GM19438 (cell line): ENCODE data around the gene SNX21.
"Not testable (repeated sequence)": the region's sequence is repeated elsewhere in the genome, so short reads cannot be mapped to it uniquely, and the experiment has no call there.

Experiments used
- ATAC-seq: cut with Tn5 transposase; IDR thresholded peaks from one replicate; pipeline ENCODE4 v1.9.1; 2021; ENCODE audit warnings: low read depth; ENCODE audit not compliant: unreplicated experiment

SNX21 gene

GRCh38 chr20:45848421-45848820 is 14.8 kb downstream of the SNX21 start:
- ATAC-seq, result no peak

GRCh38 chr20:45848969-45849582 is 15.5 kb downstream of the SNX21 start:
- ATAC-seq, result no peak

DNA sequence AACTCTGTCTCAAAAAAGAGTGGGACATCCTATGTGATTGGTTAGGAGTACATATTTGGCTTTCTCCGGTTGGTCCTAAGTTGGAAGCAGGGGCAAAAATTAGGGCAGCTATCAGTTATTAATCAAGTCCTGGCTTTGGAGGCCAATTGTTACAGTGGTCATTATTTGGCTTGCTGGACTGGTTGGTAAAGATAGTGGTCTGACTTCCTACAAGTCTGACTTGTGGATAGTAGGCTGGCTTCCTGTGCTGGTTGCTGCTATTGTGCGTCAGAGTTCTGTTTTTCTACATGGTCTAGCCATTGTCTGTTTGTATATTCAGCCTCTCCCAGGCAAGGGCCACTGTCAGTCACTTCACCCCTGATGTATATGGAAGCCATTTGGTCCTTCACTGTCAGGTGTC is 16.6 kb downstream of the SNX21 start:
- no peak for ATAC-seq

GRCh38 chr20:45850926-45851325 is 17.3 kb downstream of the SNX21 start:
- no peak for ATAC-seq

DNA sequence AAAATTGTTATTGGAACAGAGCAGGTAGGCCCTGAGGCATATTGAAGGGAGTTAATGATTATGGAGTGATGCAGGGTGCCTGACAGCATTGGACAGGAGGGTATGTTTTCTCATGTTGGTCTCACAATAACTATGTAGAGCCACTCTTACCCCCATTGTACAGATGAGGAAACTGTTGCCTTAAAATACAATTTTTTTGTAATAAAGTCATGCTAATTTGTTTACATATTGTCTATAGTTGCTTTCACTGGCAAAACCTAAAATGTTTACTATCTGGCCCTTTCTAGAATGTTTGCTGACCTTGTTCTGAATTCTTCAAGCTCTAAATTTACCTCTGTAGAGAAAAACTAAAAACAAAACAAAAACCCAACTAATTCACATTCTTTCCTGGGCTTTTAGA is 17.9 kb downstream of the SNX21 start:
- no peak for ATAC-seq

GRCh38 chr20:45852326-45852725 is 18.7 kb downstream of the SNX21 start:
- ATAC-seq, result no peak

DNA sequence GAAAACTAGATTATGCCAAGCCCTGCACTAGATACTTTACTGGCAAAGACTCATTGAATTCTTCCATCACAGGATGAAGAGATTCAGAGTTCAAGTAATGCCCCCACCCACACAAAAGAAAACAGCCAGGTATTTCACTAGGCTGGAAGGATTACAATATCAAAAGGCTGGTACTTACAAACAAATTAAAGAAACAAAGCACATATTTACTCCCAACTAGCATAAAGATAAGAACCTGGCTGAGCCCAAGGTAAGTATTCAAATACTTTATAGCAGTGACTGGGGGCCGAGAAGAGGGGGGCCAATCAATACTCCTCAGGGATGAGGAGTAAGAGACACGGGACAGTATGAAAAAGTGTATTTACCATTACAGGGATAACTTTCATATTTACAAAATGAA is 19.9 kb downstream of the SNX21 start:
- ATAC-seq, result no peak

DNA sequence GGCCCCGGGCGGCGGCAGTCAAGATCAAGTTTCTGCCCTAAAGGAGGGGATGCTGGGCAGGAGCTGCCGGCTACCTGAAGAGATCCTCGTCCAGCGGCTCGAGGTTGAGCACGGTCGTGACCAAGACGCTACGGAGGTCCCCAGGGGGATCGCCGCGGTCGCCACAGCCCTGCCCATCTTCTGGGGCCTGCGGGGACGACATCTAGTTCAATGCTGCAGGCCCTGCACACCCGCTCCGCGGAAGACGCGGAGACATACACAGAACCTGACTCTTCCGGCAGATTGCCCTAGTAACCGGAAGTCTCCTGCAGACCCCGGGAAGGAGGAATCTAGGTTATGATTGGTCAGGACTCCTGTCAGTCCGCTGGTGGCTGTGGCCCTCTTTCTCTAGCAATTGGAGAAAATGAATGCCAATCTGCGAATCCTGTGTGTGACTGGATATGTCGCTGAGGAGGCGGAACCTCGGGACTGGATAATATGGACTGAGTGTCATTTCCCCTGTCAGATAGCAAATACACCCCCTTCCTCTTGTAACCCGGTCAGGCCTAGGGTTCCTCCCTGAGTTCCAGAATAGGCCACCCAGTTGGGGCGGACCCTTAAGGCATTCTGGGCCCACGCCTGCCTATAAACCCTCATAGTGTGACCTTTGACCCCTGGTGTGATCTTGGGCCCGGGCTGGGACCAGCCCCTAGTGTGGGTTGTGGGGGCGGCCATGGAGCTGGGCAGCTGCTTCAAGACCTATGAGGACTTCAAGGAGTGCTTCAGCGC is 23.7 kb downstream of the SNX21 start, which contains the start of the genes ACOT8 and ZSWIM3:
Gene ACOT8, minus strand, starts transcription at position 279 of the 768 bp plus-strand sequence. Its CDS starts 77 bp downstream, at position 202.
Gene ZSWIM3, plus strand, starts transcription at position 501 of the 768 bp plus-strand sequence. Its CDS starts 212 bp downstream, at position 713.
- ATAC-seq, result peak; percentile 96

- ATAC-seq, result peak; percentile 13
Measured at GRCh38 chr20:45857882-45858216, 24.2 kb downstream of the SNX21 start.

GRCh38 chr20:45859916-45860315 is 26.3 kb downstream of the SNX21 start:
- ATAC-seq, result no peak

DNA sequence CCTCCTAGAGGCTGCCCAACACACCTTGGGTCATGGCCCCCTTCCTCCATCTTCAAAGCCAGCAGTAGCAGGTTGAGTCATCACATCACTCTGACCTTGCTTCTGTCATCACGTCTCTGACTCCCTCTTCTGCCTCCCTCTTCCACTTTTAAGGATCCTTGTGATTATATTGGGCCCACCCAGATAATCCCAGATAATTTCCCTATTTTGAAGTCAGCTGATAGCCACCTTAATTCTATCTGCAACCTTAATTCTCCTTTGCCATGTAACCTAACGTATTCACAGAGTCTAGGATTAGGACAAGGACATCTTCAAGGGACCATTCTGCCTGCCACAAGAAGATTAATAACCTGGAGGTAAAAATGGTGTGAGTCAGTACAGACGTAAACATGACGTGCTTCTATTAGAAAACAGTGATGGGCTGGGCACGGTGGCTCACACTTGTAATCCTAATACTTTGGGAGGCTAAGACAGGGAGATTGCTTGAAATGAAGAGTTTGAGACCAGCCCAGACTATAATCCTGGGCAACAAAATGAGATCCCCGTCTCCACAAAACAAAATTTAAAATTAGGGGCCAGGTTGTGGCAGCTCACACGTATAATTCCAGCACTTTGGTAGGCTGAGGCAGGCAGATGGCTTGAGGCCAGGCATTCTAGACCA is 27.1 kb downstream of the SNX21 start:
- ATAC-seq, result no peak

DNA sequence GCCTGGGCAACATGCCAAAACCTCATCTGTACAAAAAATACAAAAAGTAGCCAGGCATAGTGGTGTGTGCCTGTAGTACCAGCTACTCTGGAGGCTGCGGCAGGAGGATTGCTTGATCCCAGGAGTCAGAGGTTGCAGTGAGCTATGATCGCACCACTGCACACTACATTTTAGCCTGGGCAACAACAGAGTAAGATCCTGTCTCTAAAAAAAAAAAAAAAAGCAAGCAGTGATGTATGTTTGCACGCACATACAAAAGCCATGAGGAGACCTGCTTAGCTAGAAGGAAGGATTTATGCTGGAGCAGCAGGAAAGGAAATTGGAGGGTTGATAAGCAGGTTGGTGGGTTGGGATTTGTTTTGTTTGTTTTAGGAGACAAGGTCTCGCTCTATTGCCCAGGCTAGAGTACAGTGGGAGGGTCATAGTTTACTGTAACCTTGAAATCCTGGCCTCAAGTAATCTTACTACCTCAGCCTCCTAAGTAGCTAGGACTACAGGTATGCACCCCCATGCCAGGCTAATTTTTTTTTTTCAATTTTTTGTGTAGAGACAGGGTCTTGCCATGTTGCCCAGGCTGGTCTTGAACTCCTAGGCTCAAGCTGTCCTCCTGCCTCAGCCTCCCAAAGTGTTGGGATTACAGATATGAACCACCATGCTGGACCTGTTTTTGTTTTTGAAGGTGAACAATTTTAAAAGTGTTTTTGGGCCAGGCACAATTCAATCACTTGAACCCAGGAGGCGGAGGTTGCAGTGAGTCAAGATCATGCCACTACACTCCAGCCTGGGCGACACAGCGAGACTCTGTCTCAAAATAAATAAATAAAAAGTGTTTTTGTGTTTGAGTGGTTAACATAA is 27.8 kb downstream of the SNX21 start:
- ATAC-seq, result no peak

DNA sequence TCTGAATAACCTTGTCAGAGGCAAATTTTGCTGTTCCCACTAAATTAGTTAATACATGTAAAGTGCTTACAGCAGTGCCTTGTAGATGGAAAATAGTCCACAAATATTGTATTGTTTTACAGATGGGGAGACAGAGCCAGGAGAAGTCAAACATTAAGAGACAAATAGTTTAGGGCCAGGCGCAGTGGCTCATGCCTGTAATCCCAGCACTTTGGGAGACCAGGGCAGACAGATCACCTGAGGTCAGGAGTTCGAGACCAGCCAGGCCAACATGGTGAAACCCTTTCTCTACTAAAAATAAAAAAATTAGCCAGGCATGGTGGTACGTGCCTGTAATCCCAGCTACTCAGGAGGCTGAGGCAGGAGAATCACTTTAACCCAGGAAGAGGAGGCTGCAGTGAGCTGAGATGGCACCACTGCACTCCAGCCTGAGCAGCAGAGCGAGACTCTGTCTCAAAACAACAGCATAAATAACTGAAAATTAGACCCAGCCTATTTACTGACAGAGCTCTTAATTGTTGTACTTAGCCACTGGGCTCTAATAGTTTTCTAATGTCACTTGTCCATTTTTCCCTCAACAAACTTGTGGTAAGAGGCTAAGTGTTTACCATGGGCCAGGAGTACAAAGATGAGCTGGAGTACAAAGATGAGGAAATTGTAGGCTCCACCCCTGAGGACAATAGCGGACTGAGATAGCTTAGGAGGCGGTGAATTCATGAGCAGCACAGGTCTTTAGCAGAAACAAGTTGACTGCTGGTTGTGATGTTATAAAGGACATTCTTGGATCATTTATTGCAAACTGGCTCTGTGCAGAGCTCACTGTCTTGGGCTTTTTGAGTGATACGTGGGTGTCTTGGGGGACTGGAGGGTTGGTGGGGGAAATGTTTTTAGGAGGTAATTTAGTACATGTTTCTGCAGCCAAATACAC is 30.2 kb downstream of the SNX21 start:
- ATAC-seq, result no peak

- no peak for ATAC-seq
Measured at GRCh38 chr20:45866454-45866853, 32.9 kb downstream of the SNX21 start.

- ATAC-seq, result no peak
Measured at GRCh38 chr20:45867136-45867818, 33.7 kb downstream of the SNX21 start.

- ATAC-seq, result no peak
Measured at GRCh38 chr20:45867819-45868176, 34.2 kb downstream of the SNX21 start.

DNA sequence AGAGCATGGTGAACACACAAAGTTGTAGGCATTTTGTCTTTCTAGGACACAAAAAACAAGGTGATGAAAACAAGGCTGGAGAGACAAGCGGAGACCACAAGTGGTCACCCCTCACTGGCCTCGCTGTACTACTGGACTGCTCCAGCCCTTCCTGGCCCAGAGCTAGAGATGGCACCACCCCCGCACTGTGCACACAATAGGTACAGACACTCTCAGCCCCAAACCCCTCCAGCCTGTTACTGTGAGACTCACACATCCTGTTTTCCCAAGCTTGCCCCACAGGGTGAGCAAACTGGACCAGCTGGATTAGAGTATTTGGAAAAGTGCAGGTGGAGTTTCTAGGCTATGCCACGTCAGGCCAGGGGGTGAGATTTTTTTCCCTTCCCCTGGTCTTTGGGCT is 39.0 kb downstream of the SNX21 start:
- no peak for ATAC-seq

DNA sequence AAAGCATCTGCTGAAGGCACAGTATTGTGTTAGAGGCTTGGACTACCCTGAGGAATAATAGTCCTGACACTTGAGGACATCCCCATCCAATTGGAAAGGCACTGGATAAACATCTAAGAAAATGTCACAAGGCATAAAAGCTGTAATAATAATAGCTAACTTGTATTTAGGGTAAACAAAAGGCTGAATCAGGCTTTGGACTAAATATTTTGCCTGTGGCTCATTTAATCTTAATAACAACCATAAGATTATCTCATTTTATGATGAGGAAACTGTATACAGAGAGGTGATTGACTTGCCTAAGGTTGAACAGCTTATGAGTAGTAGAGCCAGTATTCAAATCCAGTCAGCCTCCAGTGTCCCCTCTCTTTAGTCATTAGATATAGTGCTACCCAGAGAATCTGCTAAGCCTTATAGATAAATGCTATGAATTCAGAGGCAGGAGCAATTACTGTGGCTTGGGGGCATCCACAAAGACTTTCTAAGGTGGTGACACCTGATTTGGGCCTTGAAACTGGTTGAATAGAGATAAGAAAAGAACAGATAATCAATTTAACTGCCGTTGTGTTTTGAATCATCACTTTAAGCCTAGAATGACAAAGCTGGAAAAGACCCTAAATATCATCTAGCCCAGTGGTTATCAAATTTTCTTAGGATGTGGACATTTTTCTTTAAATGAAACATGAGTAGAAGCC is 40.0 kb downstream of the SNX21 start:
- no peak for ATAC-seq

DNA sequence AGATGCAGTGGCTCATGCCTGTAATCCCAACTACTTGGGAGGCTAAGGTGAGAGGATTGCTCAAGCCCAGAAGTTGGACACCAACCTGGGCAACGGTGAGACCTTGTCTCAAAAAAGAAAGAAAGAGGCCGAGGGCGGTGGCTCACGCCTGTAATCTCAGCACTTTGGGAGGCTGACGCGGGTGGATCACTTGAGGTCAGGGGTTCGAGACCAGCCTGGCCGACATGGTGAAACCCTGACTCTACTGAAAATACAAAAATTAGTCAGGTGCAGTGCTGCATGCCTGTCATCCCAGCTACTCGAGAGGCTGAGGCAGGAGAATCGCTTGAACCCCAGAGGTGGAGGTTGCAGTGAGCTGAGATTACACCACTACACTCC is 40.5 kb downstream of the SNX21 start:
- not testable (repeated sequence) for ATAC-seq
